ENCODE data around the gene STS. TPM values are rescaled to one million over a fixed set of nuclear protein-coding genes. Genes with fewer than 3 reads are reported as not detected.

STS gene
- total RNA-seq, 1 experiment from 2014 or later = 3.3 TPM

DNA sequence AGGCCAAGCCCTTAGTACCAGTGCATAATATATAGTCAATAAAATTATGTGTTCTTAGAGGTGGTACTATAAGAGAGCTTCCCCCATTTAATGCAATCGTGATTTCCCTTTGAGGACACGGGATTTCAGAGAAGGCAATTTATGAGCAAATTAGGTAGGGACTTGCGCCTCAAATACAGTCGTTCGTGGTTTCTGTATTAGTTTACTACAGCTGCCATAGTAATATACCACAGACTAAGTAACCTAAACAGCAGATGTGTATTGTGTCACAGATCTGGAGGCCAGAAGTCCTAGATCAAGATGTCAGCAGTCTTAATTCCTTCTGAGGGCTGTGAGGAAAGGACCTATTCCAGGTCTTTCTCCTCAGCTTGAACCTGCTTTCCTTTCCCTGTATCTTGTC lies 1.9 kb downstream of the STS start:
- Histone ChIP-seq H3K79me2 (ENCODE audit: low read length) (peaks cover 31% of the 10 kb centered on the region), H3K4me2 (ENCODE audit: low read length) (no peak overlapping the region), H3F3A (ENCODE audit: low read length, unreplicated experiment) (no peaks in the 10 kb centered on the region), H4K20me1 (ENCODE audit: low read length) (no peaks in the 10 kb centered on the region), H3K27ac (ENCODE audit: low read length) (no peak overlapping the region), H3K9me2 (replicated peaks; ENCODE audit: low read length) (no peaks in the 10 kb centered on the region), H2AFZ (ENCODE audit: low read length) (no peak overlapping the region), H3K27me3 (ENCODE audit: low read length) (no peaks in the 10 kb centered on the region), H3K4me1 (ENCODE audit: insufficient read depth, low read length) (peaks cover 17% of the 10 kb centered on the region), H3K9ac (ENCODE audit: low read length) (no peak overlapping the region), H3K9me3 (ENCODE audit: low read length) (no peaks in the 10 kb centered on the region), H3K36me3 (ENCODE audit: low read depth, low read length) (no peaks in the 10 kb centered on the region), H3K4me3 (ENCODE audit: low read length) (no peak overlapping the region)
- BruUV-seq (replicated peaks) = no TSS peak
- no peak for TF ChIP-seq EZH2 (IDR thresholded peaks at IDR 0.05; ENCODE audit: low read length, unreplicated experiment)
- TF ChIP-seq, protein P1, sequence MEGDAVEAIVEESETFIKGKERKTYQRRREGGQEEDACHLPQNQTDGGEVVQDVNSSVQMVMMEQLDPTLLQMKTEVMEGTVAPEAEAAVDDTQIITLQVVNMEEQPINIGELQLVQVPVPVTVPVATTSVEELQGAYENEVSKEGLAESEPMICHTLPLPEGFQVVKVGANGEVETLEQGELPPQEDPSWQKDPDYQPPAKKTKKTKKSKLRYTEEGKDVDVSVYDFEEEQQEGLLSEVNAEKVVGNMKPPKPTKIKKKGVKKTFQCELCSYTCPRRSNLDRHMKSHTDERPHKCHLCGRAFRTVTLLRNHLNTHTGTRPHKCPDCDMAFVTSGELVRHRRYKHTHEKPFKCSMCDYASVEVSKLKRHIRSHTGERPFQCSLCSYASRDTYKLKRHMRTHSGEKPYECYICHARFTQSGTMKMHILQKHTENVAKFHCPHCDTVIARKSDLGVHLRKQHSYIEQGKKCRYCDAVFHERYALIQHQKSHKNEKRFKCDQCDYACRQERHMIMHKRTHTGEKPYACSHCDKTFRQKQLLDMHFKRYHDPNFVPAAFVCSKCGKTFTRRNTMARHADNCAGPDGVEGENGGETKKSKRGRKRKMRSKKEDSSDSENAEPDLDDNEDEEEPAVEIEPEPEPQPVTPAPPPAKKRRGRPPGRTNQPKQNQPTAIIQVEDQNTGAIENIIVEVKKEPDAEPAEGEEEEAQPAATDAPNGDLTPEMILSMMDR (conservative IDR thresholded peaks at IDR 0.05; ENCODE audit: low read depth, low read length) = no peak
- TF ChIP-seq EZH2phosphoT487 (IDR thresholded peaks at IDR 0.05; ENCODE audit: borderline replicate concordance, low read length) = no peak
- CTCF ChIA-PET = no interaction called here
- DNase-seq (no peak), ATAC-seq (no peak)
- intact Hi-C loops (cut with micrococcal nuclease) = loop anchor here (5.0 kb wide), 1 partner anchor 223 kb away; no protein-coding TSS in a partner anchor
- POLR2A ChIA-PET (ENCODE audit: unreplicated experiment) = no interaction called here

- no peak for DNase-seq
- Histone ChIP-seq H3F3A (ENCODE audit: low read length, unreplicated experiment) (no peaks in the 10 kb centered on the region), H3K9me2 (replicated peaks; ENCODE audit: low read length) (no peaks in the 10 kb centered on the region), H3K27me3 (ENCODE audit: low read length) (no peaks in the 10 kb centered on the region), H3K4me1 (ENCODE audit: insufficient read depth, low read length) (peaks cover 1% of the 10 kb centered on the region; the same call in 1 of the 2 replicates), H3K79me2 (ENCODE audit: low read length) (no peaks in the 10 kb centered on the region), H2AFZ (ENCODE audit: low read length) (no peak overlapping the region), H3K9ac (ENCODE audit: low read length) (no peak overlapping the region), H3K9me3 (ENCODE audit: low read length) (no peaks in the 10 kb centered on the region), H3K4me2 (ENCODE audit: low read length) (no peak overlapping the region), H3K36me3 (ENCODE audit: low read depth, low read length) (no peaks in the 10 kb centered on the region), H3K27ac (ENCODE audit: low read length) (no peak overlapping the region), H4K20me1 (ENCODE audit: low read length) (no peaks in the 10 kb centered on the region), H3K4me3 (ENCODE audit: low read length) (no peak overlapping the region)
- no peak for TF ChIP-seq EZH2 (IDR thresholded peaks at IDR 0.05; ENCODE audit: low read length, unreplicated experiment)
- BruUV-seq (replicated peaks) = no TSS peak
- ChIA-PET CTCF (no interaction called here), POLR2A (ENCODE audit: unreplicated experiment) (no interaction called here)
- intact Hi-C loops (cut with micrococcal nuclease) = no loop called here
- no peak for ATAC-seq
These were observed 5.7 kb downstream of the STS start for GRCh38 chrX:7153231-7153630.

GRCh38 chrX:7154041-7154597 lies 6.6 kb downstream of the STS start:
- no peak overlapping the region for H3K4me2 ChIP-seq (ENCODE audit: low read length)
- peaks cover 10% of the 10 kb centered on the region for H3K4me1 ChIP-seq (ENCODE audit: insufficient read depth, low read length)
- intact Hi-C loops (cut with micrococcal nuclease) = no loop called here
- H3K9me3 ChIP-seq (ENCODE audit: low read length) = no peaks in the 10 kb centered on the region
- H3K9ac ChIP-seq (ENCODE audit: low read length) = no peak overlapping the region
- TF ChIP-seq, protein P1 (conservative IDR thresholded peaks at IDR 0.05; ENCODE audit: low read depth, low read length) = no peak
- TF ChIP-seq EZH2phosphoT487 (IDR thresholded peaks at IDR 0.05; ENCODE audit: borderline replicate concordance, low read length) (no peak), EZH2 (IDR thresholded peaks at IDR 0.05; ENCODE audit: low read length, unreplicated experiment) (no peak)
- H2AFZ ChIP-seq (ENCODE audit: low read length) = no peak overlapping the region
- ATAC-seq (no peak), DNase-seq (no peak)
- H3K27me3 ChIP-seq (ENCODE audit: low read length) = no peaks in the 10 kb centered on the region
- no peaks in the 10 kb centered on the region for H3K36me3 ChIP-seq (ENCODE audit: low read depth, low read length)
- no peaks in the 10 kb centered on the region for H3F3A ChIP-seq (ENCODE audit: low read length, unreplicated experiment)
- no TSS peak for BruUV-seq (replicated peaks)
- no peaks in the 10 kb centered on the region for H3K79me2 ChIP-seq (ENCODE audit: low read length)
- no peaks in the 10 kb centered on the region for H3K9me2 ChIP-seq (replicated peaks; ENCODE audit: low read length)
- no peak overlapping the region for H3K4me3 ChIP-seq (ENCODE audit: low read length)
- ChIA-PET POLR2A (ENCODE audit: unreplicated experiment) (no interaction called here), CTCF (interaction anchor here (0.6 kb wide), 1 partner anchor 20 kb away, joined by 7 read pairs; no protein-coding TSS in a partner anchor)
- H3K27ac ChIP-seq (ENCODE audit: low read length) = no peak overlapping the region
- no peaks in the 10 kb centered on the region for H4K20me1 ChIP-seq (ENCODE audit: low read length)
